GM19438 (cell line): Measurements from ENCODE around the gene LSP1.

Experiments
- ATAC-seq: cut with Tn5 transposase; IDR thresholded peaks from one replicate; pipeline ENCODE4 v1.9.1; 2021; ENCODE audit warnings: low read depth; ENCODE audit not compliant: unreplicated experiment

LSP1 gene

GRCh38 chr11:1913271-1914060, 60.6 kb downstream of the LSP1 start:
- ATAC-seq, result no peak

GRCh38 chr11:1915795-1916131, 62.9 kb downstream of the LSP1 start:
- no peak for ATAC-seq

GRCh38 chr11:1916132-1916985, 63.5 kb downstream of the LSP1 start:
- ATAC-seq, result no peak

DNA sequence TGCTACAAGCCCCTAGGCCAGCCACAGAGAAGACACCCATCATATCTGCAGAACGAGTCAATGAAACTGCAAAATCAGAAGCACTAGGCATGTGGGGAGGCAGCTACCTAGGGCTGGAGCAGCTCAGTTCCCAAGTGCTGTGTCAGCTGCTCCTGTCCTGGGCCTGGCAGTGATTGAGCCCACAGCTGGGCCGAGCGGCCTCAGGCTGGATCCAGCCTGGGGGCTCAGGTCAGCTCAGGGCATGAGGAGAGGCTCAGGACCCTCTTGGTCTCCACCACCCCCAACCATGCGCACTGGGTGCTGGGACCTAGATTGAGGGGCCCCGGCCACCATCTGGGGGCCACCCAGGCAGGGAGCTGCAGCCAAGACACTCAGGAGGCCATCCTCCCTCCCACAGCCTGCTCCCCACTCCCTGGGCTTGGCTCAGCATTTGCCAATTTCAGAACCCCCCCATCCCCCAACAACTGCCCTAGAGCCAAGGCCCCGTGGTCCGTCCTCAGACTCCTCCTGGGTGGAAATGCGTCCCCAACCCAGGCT, 64.2 kb downstream of the LSP1 start:
- no peak for ATAC-seq

DNA sequence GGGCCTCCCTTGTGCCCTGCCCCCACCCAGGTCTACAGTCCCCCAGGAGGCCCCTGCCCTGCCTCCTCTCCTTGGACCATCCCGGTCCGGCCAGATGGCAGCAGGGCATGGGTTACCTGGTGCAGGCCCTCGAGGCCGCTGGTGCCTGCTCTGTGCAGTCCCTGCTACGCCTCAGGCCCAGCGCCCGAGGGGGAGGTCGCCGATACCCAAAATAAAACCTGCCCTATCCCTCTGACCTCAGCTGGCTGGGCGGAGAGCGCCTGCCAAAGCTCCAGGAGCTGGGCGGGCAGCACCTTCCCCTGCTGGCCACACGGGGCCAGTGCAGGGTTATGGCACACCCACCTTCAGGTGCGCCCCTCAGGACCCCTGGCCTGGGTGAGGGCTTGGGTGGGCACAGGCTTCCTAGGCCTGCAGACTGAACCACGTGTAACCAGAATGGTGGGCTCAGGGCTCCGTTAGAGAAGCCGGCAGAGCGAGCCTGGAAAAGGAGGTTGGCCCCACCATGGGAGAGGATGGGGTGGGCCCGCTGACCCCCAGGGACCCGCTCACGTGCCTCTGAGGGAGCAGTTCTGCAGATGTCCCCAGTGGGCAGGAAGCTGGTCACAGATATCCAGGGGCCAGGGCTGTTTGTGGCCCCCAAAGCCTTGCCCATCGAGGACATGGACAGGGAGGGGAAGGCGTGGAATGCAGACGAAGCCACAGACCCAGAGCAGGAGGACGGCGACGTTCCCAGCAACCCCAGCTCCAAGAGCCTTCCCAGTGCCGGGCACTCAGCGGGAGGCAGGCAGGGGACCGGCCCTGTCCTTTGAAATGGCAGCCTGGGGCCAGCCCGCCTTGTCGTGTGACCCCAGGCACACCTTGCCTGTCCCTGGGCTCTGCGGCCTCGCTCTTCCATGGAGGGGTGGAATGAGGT, 64.9 kb downstream of the LSP1 start:
- no peak for ATAC-seq

DNA sequence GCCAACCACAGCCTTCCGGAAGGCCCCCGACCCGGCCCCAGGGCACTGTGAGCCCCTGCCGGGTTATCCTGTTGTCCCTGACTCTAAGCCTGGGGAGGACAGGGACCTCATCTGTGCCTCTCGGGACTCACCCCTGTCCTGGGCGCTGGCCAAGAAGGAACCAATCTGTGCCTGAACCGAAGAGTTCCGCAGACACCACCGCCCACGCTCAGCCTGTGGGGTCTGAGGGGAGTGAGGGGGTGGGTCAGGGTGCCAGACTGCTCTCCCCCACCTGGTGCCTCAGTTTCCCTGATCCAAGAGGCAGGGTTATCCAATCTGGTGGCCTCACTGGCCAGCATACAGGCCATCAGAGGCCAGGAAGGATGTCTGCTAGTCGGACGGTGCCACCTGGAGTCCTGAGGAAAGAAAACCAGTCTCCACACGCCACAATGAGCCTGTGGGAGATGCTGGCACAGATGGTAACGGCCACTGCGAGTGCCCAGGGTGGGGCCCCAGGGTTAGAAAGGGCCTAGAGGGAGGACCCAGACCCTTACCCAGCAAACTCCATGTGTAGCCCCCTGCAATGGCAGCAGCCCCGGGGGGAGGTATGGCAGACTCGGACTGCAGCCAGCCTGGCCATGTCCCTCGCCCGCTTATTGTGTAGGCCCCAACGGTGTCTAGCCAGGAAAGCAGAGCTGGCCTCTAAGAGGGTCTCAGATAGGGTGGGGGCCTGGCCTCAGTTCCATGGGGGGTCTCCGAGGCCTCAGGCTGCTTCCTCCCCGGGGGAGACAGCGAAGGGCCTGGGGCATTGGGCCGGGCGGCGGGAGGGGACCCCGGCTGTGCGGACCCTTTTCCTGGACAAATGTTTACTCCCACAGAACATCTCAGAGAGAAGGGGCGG, 65.8 kb downstream of the LSP1 start:
- no peak for ATAC-seq

GRCh38 chr11:1919391-1920127, 66.7 kb downstream of the LSP1 start, which contains the start of gene TNNT3:
TNNT3 (plus strand) TSS chr11:1919703; CDS start chr11:1922875, 3,172 bp downstream.
- no peak for ATAC-seq

DNA sequence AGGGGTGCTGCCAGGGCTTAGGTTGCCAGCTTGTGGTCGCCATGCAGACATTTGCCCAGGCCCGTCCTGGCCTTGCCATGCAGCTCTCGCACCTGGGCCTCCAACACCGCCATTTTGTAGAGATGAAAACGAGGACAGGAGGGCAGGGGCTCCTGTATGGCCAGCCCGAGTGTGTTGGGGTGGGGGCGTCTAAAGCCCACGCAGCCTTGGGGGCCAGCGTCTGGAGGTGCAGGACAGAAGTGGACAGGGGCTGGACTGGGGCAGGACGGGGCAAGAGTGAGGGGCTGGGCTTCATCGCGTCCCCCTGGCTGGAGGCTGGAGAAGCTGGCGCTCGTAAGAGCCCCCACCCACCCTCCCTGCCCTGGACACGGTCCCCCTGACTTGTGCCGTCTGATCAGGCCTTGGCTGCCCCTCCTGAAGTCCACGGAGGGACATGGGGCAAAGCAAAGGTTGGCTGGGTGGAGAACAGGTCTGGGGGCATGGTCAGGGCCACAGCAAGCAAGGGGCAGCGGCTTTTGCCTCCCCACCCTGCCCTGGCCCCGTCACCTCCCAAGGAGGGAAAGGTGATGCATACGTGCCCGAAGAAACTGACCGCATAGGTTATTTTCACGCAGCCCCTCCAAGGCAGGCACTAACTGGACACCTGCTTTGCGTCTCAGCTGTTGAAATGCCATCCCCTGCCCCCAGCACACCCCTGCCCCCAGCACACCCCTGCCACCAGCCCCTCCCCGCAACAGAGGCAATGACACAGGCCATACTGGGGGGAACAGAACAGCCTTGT, 67.4 kb downstream of the LSP1 start:
- no peak for ATAC-seq

GRCh38 chr11:1920909-1921573, 68.2 kb downstream of the LSP1 start:
- ATAC-seq, result no peak

DNA sequence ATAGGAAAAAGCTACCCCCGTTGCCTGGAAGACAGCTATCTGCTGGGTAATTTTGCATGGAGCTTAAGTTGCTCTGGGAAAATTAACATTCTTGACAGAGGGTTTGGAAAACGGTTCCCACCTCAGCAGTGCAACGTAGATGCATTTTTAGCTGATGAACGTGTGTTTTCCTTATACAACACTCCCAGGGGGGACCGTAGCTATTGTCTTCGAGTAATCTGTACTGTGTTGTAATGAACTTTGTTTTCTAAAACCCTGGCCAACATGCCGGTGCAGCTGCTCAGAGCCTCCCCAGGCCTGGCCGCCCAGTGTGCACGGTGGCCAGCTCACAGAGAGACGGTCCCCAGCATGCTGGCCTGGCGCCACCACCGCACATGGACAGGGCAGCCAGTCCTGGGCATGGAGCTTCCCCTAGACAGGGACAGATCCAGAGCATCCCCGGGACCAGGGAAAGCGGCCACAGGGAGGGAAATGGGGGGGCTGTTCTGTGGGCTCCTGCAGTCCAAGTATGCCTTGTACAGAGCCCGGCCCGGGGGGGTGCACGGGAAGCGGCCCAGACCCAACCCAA, 68.8 kb downstream of the LSP1 start:
- ATAC-seq, result no peak

DNA sequence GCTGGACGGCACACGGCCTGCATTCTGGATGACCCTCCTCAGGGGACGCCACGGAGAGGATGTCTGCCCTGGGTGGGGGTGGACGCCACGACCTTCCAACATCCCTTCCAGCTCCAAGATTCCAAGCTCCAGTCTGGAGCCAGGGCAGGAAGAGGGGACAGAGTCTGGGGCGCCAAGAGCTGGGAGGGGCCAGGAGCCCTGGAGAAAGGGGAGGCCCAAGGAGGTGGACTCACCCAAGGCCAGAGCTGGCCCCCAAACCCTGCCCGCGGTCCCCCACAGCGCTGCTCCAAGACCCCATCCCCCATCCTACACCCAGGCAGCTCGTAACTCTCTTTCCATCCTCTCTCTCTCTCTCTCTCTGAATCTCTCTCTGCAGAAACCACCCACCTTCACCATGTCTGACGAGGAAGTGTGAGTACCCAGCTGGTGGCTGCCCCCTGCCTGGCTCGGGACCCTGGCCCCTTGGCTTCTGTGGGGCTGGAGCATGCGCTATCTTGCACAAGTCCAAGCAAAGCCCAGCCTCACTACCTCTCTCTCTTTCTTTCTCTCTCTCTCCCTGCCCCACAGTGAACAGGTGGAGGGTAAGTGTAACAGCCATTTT, 69.7 kb downstream of the LSP1 start:
- no peak for ATAC-seq

- ATAC-seq, result no peak
These were observed 70.5 kb downstream of the LSP1 start for GRCh38 chr11:1923201-1923956.

GRCh38 chr11:1924181-1924580, 71.3 kb downstream of the LSP1 start:
- no peak for ATAC-seq

DNA sequence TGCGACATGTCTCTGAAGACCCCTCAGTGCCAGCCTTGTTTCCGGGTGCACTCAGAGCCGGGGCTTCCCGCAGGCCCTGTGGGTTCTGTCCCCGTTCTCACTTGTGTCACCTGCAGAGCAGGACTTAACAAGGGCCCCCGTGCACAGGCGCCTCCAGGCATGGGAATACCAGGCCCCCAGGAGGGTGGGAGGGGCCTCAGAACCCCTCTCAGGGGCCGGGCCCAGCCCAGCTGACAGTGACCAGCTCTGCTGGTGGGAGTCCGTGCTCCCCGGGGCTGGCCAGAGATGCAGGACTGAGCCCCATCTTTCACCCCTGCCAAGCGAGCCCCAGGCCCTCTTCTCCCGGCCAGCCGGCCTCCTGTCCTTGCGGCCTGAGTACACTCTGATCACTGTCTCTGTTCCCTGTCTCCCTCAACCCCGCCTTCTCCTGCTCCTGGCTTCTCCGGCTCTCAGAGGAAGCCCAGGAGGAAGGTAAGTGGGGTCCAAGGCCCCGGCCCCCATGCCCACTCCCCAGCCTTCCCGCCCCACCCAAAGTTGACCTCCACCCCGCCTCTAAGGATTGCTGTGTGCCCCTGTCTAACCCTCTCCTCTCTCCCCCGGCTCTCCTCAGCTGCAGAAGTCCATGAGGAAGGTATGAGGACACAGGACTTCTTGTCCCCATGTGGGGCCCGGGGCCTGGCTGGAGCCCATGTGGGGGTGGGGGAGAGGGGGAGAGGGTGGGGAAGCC, 71.9 kb downstream of the LSP1 start:
- no peak for ATAC-seq

- ATAC-seq, result no peak
These were observed 72.7 kb downstream of the LSP1 start for GRCh38 chr11:1925373-1926155.
